CD4-positive, alpha-beta T cell (primary cell): ENCODE measurements around the gene SOX13. TPM values are rescaled to one million over a fixed set of nuclear protein-coding genes. Genes with fewer than 3 reads are reported as not detected.

Experiments used
- ATAC-seq: fragments of 200-7000 bp; cut with Tn5 transposase; one replicate; pipeline ENCODE4 v1.10.0; 2022; ENCODE audit warnings: mild to moderate bottlenecking; ENCODE audit not compliant: poor library complexity
- CTCF ChIA-PET: fragments of 350-600 bp; sonication (Branson Sonifier 250); formaldehyde crosslinking; loops from one replicate; lab custom pipeline; 2021; ENCODE audit warnings: antibody characterized with exemption, inconsistent platforms; lab: Charles Lee
- POLR2A ChIA-PET: fragments of 350-600 bp; sonication (Branson Sonifier 250); formaldehyde crosslinking; loops from one replicate; lab custom pipeline; 2021; ENCODE audit warnings: antibody characterized with exemption, inconsistent platforms; lab: Charles Lee
- DNase-seq, 14 experiments: peaks; one replicate each; pipeline ENCODE4 v3.0.0-alpha.2; 2013 to 2020; ENCODE audit warnings: mixed read lengths in 2 of 14
- H3K27ac ChIP-seq, 2 donors: one replicate each; pipeline versions ENCODE4 v1.5.1 to v1.7.0; 2013; ENCODE audit warnings: low read length in 2 of 2, low read depth in 1 of 2, mild to moderate bottlenecking in 1 of 2
- H3K27me3 ChIP-seq, 2 experiments: 1 replicate in 1 of 2; 2 replicates in 1 of 2; pipeline versions ENCODE4 v1.6.1 to v1.7.0; 2013; ENCODE audit warnings: low read length in 2 of 2, control low read depth in 1 of 2, mild to moderate bottlenecking in 1 of 2, moderate library complexity in 1 of 2; ENCODE audit not compliant: insufficient read depth in 2 of 2, control insufficient read depth in 1 of 2
- H3K36me3 ChIP-seq: one replicate; pipeline ENCODE4 v1.6.1; 2013; ENCODE audit warnings: low read length, control low read depth; ENCODE audit not compliant: insufficient read depth
- H3K4me1 ChIP-seq: one replicate; pipeline ENCODE4 v1.6.1; 2013; ENCODE audit warnings: low read length, control low read depth; ENCODE audit not compliant: insufficient read depth
- H3K4me3 ChIP-seq: one replicate; pipeline ENCODE4 v1.5.1; 2013; ENCODE audit warnings: mild to moderate bottlenecking, low read length, moderate library complexity
- H3K9me3 ChIP-seq, 2 experiments: 1 replicate in 1 of 2; 2 replicates in 1 of 2; pipeline versions ENCODE4 v1.6.1 to v1.7.0; 2013; ENCODE audit warnings: low read length in 2 of 2, mild to moderate bottlenecking in 2 of 2, control low read depth in 1 of 2, moderate library complexity in 1 of 2; ENCODE audit not compliant: control insufficient read depth in 1 of 2, insufficient read depth in 1 of 2
- H3K27ac Mint-ChIP-seq: one replicate; pipeline ENCODE4 v1.8.0; 2020; ENCODE audit warnings: mixed read lengths
- H3K27me3 Mint-ChIP-seq: one replicate; pipeline ENCODE4 v1.8.0; 2021; ENCODE audit warnings: mixed read lengths
- H3K36me3 Mint-ChIP-seq: one replicate; pipeline ENCODE4 v1.8.0; 2021; ENCODE audit warnings: low read depth, mixed read lengths
- H3K4me1 Mint-ChIP-seq: one replicate; pipeline ENCODE4 v1.8.0; 2021; ENCODE audit warnings: low read depth, mixed read lengths
- H3K4me3 Mint-ChIP-seq: one replicate; pipeline ENCODE4 v1.8.0; 2020; ENCODE audit warnings: mild to moderate bottlenecking, mixed read lengths
- H3K9me3 Mint-ChIP-seq: one replicate; pipeline ENCODE4 v1.8.0; 2020; ENCODE audit warnings: mixed read lengths
- CTCF ChIP-seq: fragments of 200-600 bp; IDR thresholded peaks from one replicate; pipeline ENCODE4 v1.8.0; 2022; ENCODE audit warnings: antibody characterized with exemption, mild to moderate bottlenecking
- intact Hi-C, 2 experiments: fragments of 100-400 bp; cut with DNase I in 1 of 2; cut with micrococcal nuclease in 1 of 2; formaldehyde crosslinking; loops; one replicate each; pipeline versions ENCODE4 v1.15.1 to v1.9.0; 2023 to 2025; cut with DNase I, micrococcal nuclease
- total RNA-seq, 174 experiments: library from RNA in 2 of 174; stranded (reverse) in 2 of 174; gene quantifications; one replicate each; pipeline ENCODE4 v1.2.3 and lab custom pipeline; 2021 to 2026

Gene SOX13
- total RNA-seq, 2 experiments from 2014 or later, result 1.8 to 1.9 TPM

GRCh38 chr1:204126386-204126785 lies 53.5 kb downstream of the SOX13 start:
- Mint-ChIP-seq H3K4me1 (peaks cover 9% of the 10 kb centered on the region), H3K27ac (no peak overlapping the region)
- peaks cover 11% of the 10 kb centered on the region for H3K4me1 ChIP-seq

GRCh38 chr1:204126956-204127355 lies 54.0 kb downstream of the SOX13 start:
- Histone ChIP-seq H3K36me3 (no peaks in the 10 kb centered on the region), H3K4me3 (no peak overlapping the region), H3K4me1 (peaks cover 11% of the 10 kb centered on the region), H3K27me3 (no peaks in the 10 kb centered on the region), H3K27ac (no peak overlapping the region), H3K9me3 (no peaks in the 10 kb centered on the region)
- ChIA-PET POLR2A (no interaction called here), CTCF (no interaction called here)
- TF ChIP-seq CTCF, result no peak
- no peak overlapping the region for H3K4me3 Mint-ChIP-seq
- ATAC-seq (no peak), DNase-seq (no peak)
- H3K36me3 Mint-ChIP-seq, result no peaks in the 10 kb centered on the region
- H3K9me3 Mint-ChIP-seq, result no peaks in the 10 kb centered on the region
- no peaks in the 10 kb centered on the region for H3K27me3 Mint-ChIP-seq
- H3K4me1 Mint-ChIP-seq, result peaks cover 9% of the 10 kb centered on the region
- intact Hi-C loops, result loop anchor here (5.0 to 10.0 kb wide), 5 partner anchors 425 to 862 kb away; partner anchors contain the start of gene ATP2B4 (in 1 of the 2)
- H3K27ac Mint-ChIP-seq, result no peak overlapping the region

More at GRCh38 chr1:204126386-204126785, 53.5 kb downstream of the SOX13 start:
- no peaks in the 10 kb centered on the region for H3K36me3 ChIP-seq
- H3K9me3 ChIP-seq, result no peaks in the 10 kb centered on the region
- intact Hi-C loops, result loop anchor here (5.0 to 10.0 kb wide), 5 partner anchors 424 to 862 kb away; partner anchors contain the start of gene ATP2B4 (in 1 of the 2)
- DNase-seq (no peak), ATAC-seq (no peak)
- H3K27ac ChIP-seq, result no peak overlapping the region
- ChIA-PET POLR2A (no interaction called here), CTCF (no interaction called here)
- no peaks in the 10 kb centered on the region for H3K27me3 ChIP-seq
- Mint-ChIP-seq H3K9me3 (no peaks in the 10 kb centered on the region), H3K27me3 (no peaks in the 10 kb centered on the region), H3K36me3 (no peaks in the 10 kb centered on the region), H3K4me3 (no peak overlapping the region)
- no peak overlapping the region for H3K4me3 ChIP-seq
- no peak for TF ChIP-seq CTCF

- no peak overlapping the region for H3K27ac Mint-ChIP-seq
- POLR2A ChIA-PET, result no interaction called here
- no peaks in the 10 kb centered on the region for H3K36me3 ChIP-seq
- no peak overlapping the region for H3K4me3 ChIP-seq
- TF ChIP-seq CTCF, result peak; percentile 32
- no peaks in the 10 kb centered on the region for H3K27me3 ChIP-seq
- no peak overlapping the region for H3K27ac ChIP-seq
- intact Hi-C loops, result loop anchor here (2.0 to 10.0 kb wide), 7 partner anchors 425 to 863 kb away; partner anchors contain the start of gene ATP2B4 (in 1 of the 2)
- H3K9me3 ChIP-seq, result no peaks in the 10 kb centered on the region
- no peaks in the 10 kb centered on the region for H3K27me3 Mint-ChIP-seq
- no peak overlapping the region for H3K4me3 Mint-ChIP-seq
- H3K4me1 ChIP-seq, result peaks cover 11% of the 10 kb centered on the region
- DNase-seq, result peak in 3 of 14 experiments; percentile 25 to 61 (median 47)
- CTCF ChIA-PET, result interaction anchor here (1.9 kb wide), 1 partner anchor 263 kb away, joined by 7 read pairs; no protein-coding TSS in a partner anchor
- H3K4me1 Mint-ChIP-seq, result peaks cover 9% of the 10 kb centered on the region
- no peaks in the 10 kb centered on the region for H3K9me3 Mint-ChIP-seq
- ATAC-seq, result no peak
- no peaks in the 10 kb centered on the region for H3K36me3 Mint-ChIP-seq
Observed at GRCh38 chr1:204127597-204128242, 54.8 kb downstream of the SOX13 start.
